ENCODE data around the gene STIP1.

STIP1 gene

DNA sequence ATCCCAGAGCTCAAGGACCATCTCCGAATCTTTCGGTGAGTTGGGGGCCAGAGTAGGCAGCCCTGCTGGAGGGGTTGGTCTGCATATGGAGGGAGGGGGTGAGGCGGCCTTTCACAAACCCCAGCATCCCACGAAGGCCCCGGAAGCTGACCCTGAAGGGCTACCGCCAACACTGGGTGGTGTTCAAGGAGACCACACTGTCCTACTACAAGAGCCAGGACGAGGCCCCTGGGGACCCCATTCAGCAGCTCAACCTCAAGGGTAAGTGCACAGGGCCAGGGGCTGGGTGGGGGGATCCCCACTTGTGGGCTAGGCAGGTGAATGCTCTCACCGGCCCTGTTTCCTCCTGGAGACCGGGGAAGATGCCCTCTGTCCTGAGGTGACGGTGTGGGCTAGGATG, 33.8 kb downstream of the STIP1 start:
- no peaks in the 10 kb centered on the region for H3K79me2 ChIP-seq (ENCODE audit: low read length)
- no peak for TF ChIP-seq EZH2phosphoT487 (IDR thresholded peaks at IDR 0.05; ENCODE audit: low read depth)
- TF ChIP-seq, protein P1, sequence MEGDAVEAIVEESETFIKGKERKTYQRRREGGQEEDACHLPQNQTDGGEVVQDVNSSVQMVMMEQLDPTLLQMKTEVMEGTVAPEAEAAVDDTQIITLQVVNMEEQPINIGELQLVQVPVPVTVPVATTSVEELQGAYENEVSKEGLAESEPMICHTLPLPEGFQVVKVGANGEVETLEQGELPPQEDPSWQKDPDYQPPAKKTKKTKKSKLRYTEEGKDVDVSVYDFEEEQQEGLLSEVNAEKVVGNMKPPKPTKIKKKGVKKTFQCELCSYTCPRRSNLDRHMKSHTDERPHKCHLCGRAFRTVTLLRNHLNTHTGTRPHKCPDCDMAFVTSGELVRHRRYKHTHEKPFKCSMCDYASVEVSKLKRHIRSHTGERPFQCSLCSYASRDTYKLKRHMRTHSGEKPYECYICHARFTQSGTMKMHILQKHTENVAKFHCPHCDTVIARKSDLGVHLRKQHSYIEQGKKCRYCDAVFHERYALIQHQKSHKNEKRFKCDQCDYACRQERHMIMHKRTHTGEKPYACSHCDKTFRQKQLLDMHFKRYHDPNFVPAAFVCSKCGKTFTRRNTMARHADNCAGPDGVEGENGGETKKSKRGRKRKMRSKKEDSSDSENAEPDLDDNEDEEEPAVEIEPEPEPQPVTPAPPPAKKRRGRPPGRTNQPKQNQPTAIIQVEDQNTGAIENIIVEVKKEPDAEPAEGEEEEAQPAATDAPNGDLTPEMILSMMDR (IDR thresholded peaks at IDR 0.05; ENCODE audit: low read depth, low read length) = no peak
- H3K4me1 ChIP-seq (ENCODE audit: low read length) = peaks cover 5% of the 10 kb centered on the region; the same call in 1 of the 2 replicates
- no peak overlapping the region for H2AFZ ChIP-seq (ENCODE audit: low read depth, low read length)
- no peaks in the 10 kb centered on the region for H3K9me3 ChIP-seq (ENCODE audit: insufficient read depth, low read length)
- no peak overlapping the region for H3K4me3 ChIP-seq (ENCODE audit: low read length)
- H3K4me2 ChIP-seq (ENCODE audit: low read length) = no peak overlapping the region
- no peak overlapping the region for H3K27ac ChIP-seq (ENCODE audit: low read length)
- H4K20me1 ChIP-seq (ENCODE audit: insufficient read depth, low read length) = no peaks in the 10 kb centered on the region
- H3K36me3 ChIP-seq (replicated peaks; ENCODE audit: low read depth, low read length) = peaks cover 43% of the 10 kb centered on the region
- H3K27me3 ChIP-seq (ENCODE audit: low read depth, low read length) = no peaks in the 10 kb centered on the region
- H3K9ac ChIP-seq (ENCODE audit: low read length) = no peak overlapping the region

DNA sequence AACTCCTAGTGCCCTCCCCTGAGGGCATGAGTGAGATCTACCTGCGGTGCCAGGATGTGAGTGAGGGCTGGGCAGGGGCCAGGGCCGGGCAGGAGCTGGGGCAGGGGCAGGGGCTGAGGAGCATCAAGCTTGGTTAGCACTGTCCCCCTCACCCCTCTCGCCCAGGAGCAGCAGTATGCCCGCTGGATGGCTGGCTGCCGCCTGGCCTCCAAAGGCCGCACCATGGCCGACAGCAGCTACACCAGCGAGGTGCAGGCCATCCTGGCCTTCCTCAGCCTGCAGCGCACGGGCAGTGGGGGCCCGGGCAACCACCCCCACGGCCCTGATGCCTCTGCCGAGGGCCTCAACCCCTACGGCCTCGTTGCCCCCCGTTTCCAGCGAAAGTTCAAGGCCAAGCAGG, 34.3 kb downstream of the STIP1 start:
- H3K27me3 ChIP-seq (ENCODE audit: low read depth, low read length) = no peaks in the 10 kb centered on the region
- TF ChIP-seq, protein P1 (IDR thresholded peaks at IDR 0.05; ENCODE audit: low read depth, low read length) = no peak
- TF ChIP-seq EZH2phosphoT487 (IDR thresholded peaks at IDR 0.05; ENCODE audit: low read depth) = no peak
- no peak overlapping the region for H3K27ac ChIP-seq (ENCODE audit: low read length)
- H3K4me2 ChIP-seq (ENCODE audit: low read length) = no peak overlapping the region
- H3K4me3 ChIP-seq (ENCODE audit: low read length) = no peak overlapping the region
- peaks cover 38% of the 10 kb centered on the region for H3K36me3 ChIP-seq (replicated peaks; ENCODE audit: low read depth, low read length)
- no peak overlapping the region for H2AFZ ChIP-seq (ENCODE audit: low read depth, low read length)
- H4K20me1 ChIP-seq (ENCODE audit: insufficient read depth, low read length) = no peaks in the 10 kb centered on the region
- peaks cover 9% of the 10 kb centered on the region; the same call in 1 of the 2 replicates for H3K4me1 ChIP-seq (ENCODE audit: low read length)
- H3K9me3 ChIP-seq (ENCODE audit: insufficient read depth, low read length) = no peaks in the 10 kb centered on the region
- no peak overlapping the region for H3K9ac ChIP-seq (ENCODE audit: low read length)
- H3K79me2 ChIP-seq (ENCODE audit: low read length) = peaks cover 3% of the 10 kb centered on the region; the same call in 1 of the 2 replicates

DNA sequence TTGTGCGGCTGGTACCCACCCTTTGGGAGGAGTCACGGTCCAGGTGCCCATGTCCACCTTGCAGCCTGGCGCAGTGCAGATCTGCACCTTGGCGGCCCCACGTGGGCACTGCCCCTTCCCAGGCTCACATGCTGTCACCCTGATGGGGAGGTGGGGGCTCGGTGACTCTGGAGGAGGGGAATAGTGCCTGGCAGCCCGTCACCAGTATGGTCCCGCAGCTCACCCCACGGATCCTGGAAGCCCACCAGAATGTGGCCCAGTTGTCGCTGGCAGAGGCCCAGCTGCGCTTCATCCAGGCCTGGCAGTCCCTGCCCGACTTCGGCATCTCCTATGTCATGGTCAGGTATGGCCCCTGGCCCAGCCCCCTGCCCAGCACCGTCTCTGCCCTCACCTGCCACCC, 34.8 kb downstream of the STIP1 start:
- Histone ChIP-seq H3K27me3 (ENCODE audit: low read depth, low read length) (no peaks in the 10 kb centered on the region), H3K79me2 (ENCODE audit: low read length) (peaks cover 8% of the 10 kb centered on the region; the same call in 1 of the 2 replicates), H3K27ac (ENCODE audit: low read length) (no peak overlapping the region), H2AFZ (ENCODE audit: low read depth, low read length) (no peak overlapping the region), H3K9me3 (ENCODE audit: insufficient read depth, low read length) (no peaks in the 10 kb centered on the region), H3K4me1 (ENCODE audit: low read length) (peaks cover 12% of the 10 kb centered on the region; the same call in 1 of the 2 replicates), H3K9ac (ENCODE audit: low read length) (no peak overlapping the region), H3K4me2 (ENCODE audit: low read length) (no peak overlapping the region), H4K20me1 (ENCODE audit: insufficient read depth, low read length) (no peaks in the 10 kb centered on the region), H3K4me3 (ENCODE audit: low read length) (no peak overlapping the region), H3K36me3 (replicated peaks; ENCODE audit: low read depth, low read length) (peaks cover 37% of the 10 kb centered on the region)
- TF ChIP-seq, protein P1 (IDR thresholded peaks at IDR 0.05; ENCODE audit: low read depth, low read length) = no peak
- TF ChIP-seq EZH2phosphoT487 (IDR thresholded peaks at IDR 0.05; ENCODE audit: low read depth) = no peak

DNA sequence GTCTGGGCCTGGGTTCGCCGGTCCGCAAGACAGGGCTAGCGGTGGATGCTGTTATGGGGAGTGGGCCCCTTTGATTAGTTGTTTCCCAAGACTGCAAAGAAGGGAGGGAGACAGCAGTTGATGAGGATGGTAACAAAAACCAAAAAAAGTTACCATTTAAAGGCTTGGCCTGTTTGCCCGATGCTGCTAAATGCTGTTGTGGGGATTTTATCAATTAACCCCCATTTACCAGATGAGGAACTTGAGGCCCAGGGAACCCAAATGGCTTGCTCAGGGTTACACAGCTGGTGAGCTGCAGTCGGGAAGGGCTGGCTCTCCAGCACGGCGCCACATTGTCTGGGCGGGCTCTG, 36.7 kb downstream of the STIP1 start:
- H3K36me3 ChIP-seq (replicated peaks; ENCODE audit: low read depth, low read length) = peaks cover 33% of the 10 kb centered on the region

More for the DNA sequence above, 36.7 kb downstream of the STIP1 start:
- Histone ChIP-seq H3K9ac (ENCODE audit: low read length) (no peak overlapping the region), H3K4me1 (ENCODE audit: low read length) (peaks cover 19% of the 10 kb centered on the region), H3K4me3 (ENCODE audit: low read length) (no peak overlapping the region), H3K27me3 (ENCODE audit: low read depth, low read length) (no peaks in the 10 kb centered on the region), H3K79me2 (ENCODE audit: low read length) (peaks cover 17% of the 10 kb centered on the region), H3K4me2 (ENCODE audit: low read length) (no peak overlapping the region), H3K9me3 (ENCODE audit: insufficient read depth, low read length) (no peaks in the 10 kb centered on the region), H2AFZ (ENCODE audit: low read depth, low read length) (no peak overlapping the region), H4K20me1 (ENCODE audit: insufficient read depth, low read length) (no peaks in the 10 kb centered on the region), H3K27ac (ENCODE audit: low read length) (no peak overlapping the region)
- TF ChIP-seq, protein P1 (IDR thresholded peaks at IDR 0.05; ENCODE audit: low read depth, low read length) = no peak
- TF ChIP-seq EZH2phosphoT487 (IDR thresholded peaks at IDR 0.05; ENCODE audit: low read depth) = no peak
